Myocyte (in vitro differentiated cells): ENCODE results near the gene CAVIN2. TPM values are rescaled to one million over a fixed set of nuclear protein-coding genes. Genes with fewer than 3 reads are reported as not detected.

ENCODE experiments used
- DNase-seq: peaks from one replicate; pipeline ENCODE4 v3.0.0-alpha.2; 2012; ENCODE audit warnings: low read depth
- total RNA-seq: library from RNA; depleted of rRNA; stranded (reverse); fragments of >200 nt; gene quantifications from 2 replicates; pipeline ENCODE4 v1.2.3, GENCODE V29; 2014

Gene CAVIN2
- total RNA-seq, 1 donor from 2014 or later = 57.8 TPM

DNA sequence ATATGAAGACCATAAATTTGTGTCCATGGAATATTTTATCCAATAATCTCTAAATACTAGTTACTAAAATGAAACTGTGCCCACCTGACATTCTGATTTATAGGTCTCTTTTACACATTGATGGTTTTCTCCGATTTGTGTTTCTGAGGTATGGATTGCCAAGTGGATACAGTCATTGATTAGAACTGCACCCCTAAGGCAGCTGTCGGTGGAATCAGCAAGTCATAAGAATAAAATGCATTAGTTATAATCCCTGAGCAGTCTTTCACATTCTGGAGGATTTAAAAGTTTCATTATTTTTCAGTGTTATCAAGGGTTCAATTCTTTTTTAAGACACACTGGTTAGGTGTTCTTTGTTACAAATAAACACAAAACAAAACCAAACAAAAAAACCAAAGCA lies 6.0 kb downstream of the CAVIN2 start:
- no peak for DNase-seq

GRCh38 chr2:191839918-191840804 lies 6.7 kb downstream of the CAVIN2 start:
- no peak for DNase-seq

GRCh38 chr2:191838526-191838925 lies 8.4 kb downstream of the CAVIN2 start:
- no peak for DNase-seq

DNA sequence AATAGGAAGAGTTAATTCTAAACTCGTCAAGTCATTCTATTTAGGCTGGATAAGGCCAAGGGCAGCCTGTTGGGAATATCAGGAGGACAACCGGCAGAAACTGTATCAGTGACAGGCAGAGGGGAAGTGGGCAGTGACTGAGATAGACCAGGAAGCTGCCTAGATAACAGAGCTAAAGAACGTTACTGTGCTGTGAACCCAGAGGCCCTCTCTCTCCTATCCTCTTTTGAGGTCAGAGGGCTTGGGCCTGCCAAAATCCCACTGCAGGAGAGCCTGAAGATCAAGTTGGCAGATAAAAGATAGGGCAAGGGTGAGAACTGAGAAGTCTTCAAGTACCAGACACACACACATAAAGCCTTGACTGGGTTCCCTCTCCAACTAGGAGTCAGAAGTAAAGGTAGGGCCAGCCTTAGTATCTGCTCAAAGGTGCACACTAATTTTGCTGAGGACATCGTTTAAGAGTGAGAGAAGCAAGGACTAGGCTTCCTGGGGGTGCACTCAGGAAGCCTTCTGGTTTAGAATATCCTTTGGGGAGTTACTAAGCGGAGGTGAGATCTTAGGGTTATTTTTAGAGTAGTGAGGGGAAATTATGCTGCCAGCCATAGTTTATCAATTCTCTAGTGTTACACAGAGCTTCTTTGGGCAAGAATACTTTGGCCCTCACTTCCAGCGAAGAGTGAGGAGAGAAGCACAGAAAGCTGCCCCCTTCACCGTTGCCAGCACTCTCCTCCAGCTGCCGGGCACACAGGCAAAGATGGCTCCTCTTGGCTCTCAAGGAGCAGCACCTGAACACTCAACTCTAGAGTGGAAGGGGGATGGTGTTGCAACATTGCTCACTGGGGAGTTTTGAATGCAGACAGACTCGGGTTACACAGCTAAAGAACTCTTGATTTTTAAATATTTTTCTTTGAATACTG lies 9.8 kb downstream of the CAVIN2 start:
- DNase-seq = no peak

- no peak for DNase-seq
Measured at GRCh38 chr2:191836471-191836852, 10.4 kb downstream of the CAVIN2 start.

- no peak for DNase-seq
Measured at GRCh38 chr2:191835539-191836350, 11.1 kb downstream of the CAVIN2 start.

DNA sequence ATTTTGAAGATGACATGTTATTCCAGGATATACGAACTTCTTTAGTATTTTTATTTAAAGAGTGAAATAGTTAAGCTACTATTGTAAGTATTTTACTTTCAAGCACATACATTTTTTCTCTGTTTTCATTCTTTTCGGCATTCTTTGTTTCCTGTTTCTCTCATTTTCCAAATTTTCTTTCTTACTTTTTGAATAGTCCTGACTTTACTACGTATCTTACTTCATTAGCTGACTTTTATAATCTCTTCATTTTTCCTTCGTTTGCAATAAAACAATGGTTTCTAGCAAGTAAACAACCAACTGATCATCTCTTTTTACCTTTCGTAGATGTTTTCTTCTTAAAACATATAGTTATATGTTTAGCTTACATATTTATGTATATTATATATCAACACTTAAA lies 11.8 kb downstream of the CAVIN2 start:
- DNase-seq = no peak

GRCh38 chr2:191833356-191833755 lies 13.5 kb downstream of the CAVIN2 start:
- DNase-seq = no peak

DNA sequence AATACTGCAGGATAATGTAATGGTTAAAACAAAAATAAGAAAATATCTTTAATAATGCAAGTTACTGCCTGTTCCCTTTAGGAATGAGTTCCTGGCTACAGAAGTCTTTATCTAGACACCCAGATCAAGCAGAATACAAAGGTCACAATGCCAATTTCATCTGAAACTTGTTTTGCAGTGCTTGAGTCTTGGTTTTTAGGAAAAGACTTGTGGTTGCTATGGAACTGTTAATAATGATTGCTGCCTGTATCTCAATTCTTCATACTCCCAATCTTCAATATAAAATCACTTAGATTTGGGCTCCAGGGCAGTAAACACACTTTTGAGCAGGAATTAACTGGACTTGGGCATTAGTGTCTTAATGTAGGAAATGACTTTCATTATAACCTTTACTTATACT lies 14.2 kb downstream of the CAVIN2 start:
- no peak for DNase-seq

DNA sequence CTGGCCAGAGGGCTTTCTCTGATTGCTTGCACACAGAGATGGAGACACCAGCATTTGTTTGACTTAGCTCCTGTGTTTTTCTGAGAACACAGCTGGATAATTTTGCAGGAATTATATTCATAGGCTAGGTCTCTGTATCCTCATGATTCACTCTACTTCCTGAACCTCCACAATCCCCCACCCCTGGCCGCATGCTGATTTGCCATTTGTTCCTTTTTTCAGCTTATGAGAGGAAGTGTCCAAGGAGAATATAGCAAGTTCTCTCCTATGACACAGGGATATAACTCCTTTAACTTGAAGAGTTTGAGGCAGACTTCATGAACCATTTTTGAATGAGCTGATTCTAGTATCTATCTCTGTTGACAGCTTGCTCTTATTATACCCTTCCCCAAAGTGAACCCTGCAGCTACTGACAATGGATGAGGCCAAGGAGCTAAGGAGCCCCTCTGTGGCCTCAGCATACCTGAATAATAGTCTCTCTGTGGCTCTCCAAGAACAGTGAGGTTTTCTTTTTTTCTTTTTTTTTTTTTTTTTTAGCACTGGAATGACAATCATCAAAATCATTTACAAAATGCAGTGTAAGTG lies 15.4 kb downstream of the CAVIN2 start:
- no peak for DNase-seq

DNA sequence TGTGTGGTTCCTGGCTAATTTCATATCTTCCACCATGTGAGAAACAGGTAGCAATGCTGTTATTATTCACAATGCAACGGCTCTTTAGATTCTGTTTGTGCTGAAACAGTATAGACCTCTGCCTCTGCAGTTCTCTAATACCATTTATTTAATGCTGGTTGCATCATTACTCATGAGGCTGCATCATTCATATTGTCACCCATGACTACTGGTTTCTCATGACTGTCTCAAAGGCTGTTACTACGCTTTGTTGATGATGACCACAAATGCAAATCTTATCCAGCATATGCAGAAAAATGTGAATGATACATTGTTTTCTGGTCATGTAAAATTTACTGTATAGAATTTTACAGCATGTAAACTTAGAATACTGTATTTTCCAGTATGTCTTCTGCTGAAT lies 22.5 kb downstream of the CAVIN2 start:
- DNase-seq = no peak

DNA sequence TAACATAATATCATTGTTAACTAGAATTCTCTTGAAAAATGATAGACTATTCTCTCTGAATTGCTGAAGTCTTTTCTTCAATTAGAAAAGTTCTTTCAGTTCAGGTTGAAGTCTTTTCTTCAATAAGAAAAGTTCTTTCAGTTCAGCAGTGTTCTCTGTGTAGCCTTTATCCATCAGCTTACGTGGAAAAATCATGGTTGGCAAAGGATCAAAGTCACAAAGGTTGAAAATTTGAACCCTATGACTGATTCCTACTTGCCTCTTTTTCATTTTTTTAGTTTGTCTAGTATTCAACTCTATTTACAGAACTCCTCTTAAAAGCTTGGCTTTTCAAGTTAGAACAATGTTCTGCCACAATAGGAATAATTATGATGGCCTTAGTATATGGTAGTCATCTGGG lies 25.8 kb downstream of the CAVIN2 start:
- no peak for DNase-seq

DNA sequence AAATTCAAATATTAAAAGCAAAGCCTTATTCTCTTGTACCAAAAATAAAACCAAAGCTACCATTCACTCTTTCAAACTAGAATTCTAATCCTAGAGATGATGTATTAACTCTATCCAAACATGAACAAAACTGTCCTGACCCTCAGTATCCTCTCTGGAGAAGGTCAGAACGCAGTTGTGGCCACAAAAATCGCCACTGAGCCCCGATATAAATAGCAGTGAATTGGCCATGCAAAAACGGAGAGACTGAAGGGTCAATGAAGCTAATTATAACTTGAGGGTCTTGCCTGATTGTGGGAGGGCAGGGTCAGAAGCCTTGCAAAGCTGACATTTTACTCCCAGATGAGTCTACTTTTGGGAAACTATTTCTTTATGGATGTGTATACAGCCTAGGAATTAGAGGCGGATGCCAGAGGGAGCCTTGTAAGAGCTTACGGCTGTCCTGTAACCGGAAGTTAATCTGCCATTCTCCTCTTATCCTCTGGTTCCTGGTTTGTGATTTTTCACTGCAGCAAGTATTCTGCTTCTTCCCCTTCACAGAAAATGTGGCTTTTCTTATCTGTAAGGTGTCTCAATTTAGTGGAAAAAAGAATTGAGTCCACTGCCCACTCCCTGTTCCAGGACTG lies 28.1 kb downstream of the CAVIN2 start:
- no peak for DNase-seq

- DNase-seq = no peak
Measured at GRCh38 chr2:191818133-191818532, 28.8 kb downstream of the CAVIN2 start.

DNA sequence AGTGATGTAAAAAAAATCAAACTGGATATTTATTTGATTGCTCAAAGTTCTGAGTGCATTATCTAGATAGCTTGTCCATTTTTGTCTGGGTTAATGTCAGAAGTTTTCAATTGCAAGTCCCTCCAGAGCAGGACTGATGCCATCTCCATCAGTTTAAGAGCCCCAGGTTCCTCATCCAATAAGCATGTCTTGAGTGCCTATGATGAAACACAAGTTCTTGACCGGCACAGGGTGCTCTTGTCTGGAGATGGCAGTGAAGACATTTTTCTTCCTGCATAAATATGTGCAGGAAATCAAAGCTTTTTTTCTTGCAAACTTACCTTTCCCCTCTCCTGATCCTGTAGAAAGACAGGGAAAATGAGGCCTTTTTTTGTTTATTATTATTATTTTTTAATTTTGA lies 31.9 kb downstream of the CAVIN2 start:
- DNase-seq = no peak

GRCh38 chr2:191813943-191814342 lies 32.9 kb downstream of the CAVIN2 start:
- DNase-seq = no peak

DNA sequence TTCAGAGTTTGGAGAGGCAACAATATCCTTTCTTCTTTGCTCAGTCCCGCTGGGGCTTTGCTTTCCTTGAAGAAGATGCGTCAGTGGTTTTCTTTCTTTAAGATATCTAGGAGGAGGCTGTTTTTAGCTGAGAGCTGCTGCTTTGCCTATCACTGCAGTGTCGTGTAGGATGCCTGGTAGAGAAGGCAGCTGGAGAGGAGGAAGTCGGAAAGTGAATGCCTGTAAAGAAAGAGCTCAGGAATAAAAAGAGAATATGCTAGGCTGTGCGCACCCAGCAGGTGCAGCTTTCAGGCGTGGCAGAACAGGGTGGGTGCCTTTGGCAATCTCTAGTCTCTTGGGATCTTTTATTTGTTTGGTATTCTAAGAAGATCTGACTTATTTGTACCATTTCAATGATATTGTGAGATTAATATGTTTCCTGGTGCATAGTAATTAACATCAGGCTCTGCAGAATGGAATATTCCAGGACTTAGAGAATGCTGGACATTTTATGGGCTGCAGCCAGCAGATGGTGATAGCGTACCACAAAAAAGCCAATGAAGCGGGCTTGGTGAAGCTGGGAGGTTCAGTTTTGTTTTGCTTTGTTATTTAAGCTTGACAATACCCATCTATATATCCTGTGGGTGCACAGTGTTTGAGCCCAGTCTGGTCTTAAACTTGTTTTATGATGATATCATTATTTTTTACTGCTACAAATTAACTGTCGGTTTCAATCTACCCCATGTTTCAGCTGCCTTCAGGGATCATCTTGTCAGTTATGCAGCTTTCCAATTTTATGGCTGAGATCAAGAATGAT lies 34.9 kb downstream of the CAVIN2 start:
- DNase-seq = peak; percentile 85

DNA sequence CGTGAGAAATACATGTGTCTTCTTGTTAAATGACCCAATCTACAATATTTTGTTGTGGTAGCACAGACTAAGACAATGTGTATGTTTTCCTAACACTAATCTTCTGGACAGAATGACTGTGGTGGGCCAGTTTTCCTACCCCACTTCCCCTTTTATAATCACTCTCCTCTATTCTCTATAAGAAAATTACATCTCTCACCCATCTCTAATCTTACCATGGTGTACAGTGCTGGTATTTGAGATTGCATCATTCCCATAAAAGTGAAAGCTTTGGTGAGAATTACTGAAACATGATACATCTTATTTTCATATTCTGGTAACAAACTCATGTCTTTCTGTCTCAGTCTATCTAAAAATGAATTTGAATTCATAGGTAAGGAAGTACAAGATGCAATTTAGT lies 40.5 kb downstream of the CAVIN2 start:
- peak; percentile 15 for DNase-seq

GRCh38 chr2:191804766-191805165 lies 42.1 kb downstream of the CAVIN2 start:
- no peak for DNase-seq

- no peak for DNase-seq
Measured at GRCh38 chr2:191803007-191803406, 43.9 kb downstream of the CAVIN2 start.
